Medulla oblongata (tissue), 1 donor: ENCODE results near the gene LRP1.
"Not testable (repeated sequence)": the region's sequence is repeated elsewhere in the genome, so short reads cannot be mapped to it uniquely, and the experiment has no call there.

Experiments
- DNase-seq: peaks from one replicate; pipeline ENCODE4 v3.0.0-alpha.2; 2015; ENCODE audit errors: extremely low spot score

The LRP1 gene

DNA sequence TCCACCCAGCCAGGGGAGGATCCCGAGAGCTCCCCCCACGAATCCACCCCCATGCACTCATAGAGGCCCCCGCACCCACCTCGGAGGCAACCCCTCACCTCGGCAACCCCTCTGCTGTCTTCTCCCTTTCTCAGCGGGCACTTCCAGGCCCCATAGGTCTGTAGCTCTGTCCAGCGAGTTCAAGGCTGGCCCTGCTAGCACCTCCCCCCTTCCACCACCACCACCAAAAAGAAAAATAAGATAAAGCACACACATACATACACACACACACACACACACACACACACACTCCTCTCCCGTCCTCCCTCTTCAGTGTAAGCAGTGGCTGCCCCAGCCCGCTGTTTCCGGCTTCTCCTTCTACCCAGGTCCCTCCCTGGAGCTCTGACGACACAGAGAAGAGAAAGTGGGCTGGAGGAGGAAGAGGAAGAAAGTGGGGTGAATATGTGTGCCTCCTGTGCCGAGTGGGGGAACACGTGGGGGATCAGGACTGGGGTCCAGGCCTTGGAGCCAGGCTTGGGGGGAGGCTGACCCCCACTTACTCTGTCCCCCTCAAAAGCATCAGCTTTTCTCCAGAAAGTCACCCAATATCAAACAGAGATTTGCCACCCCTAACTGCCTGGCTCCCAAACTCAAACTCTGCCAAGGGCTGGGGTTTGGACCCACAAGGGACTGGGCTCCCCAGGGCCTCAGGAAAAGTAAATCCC is 17.1 kb upstream of the LRP1 start, which contains the start of gene STAT6:
Gene STAT6, minus strand, starts transcription at position 332 of the 704 bp plus-strand sequence. CDS start 3,084 bp downstream, outside the sequence.
- peak; percentile 87 for DNase-seq

DNA sequence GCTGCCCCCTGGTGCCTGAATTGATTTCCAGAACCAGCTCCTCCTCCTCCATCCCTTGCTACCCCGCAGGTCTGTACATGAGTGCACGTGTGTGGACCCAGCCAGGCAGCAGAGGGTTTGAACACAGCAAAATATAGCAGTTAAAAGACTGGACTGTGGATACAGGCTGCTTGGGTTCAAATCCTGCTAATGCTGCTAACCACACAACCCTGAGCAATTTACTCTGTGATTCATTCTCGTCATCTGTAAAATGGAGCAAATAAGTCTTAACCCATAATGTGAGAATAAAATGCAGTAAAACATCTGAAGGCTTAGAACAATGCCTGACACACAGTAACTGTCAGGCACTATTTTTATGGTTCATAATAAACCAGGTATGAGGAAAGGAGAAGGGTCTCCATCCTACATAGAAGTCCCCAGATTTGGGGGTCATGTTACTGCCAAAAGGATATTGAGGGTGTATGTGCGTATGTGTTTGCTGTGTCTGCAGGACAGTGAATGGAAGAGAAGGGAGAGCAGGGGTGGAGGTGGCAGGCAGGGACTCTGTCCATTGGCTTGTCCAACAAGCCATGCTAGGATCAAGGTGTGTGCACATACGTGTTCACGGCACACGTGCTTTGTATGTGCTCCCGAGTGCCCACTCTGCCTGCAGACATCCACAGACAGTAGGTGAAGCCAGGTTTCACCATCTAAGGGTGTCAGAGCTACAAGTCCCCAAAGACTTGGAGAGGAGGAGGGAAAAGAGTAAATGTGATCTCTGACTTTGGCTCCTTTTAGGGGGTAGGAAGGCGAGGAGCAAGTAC is 15.6 kb upstream of the LRP1 start:
- DNase-seq, result no peak

DNA sequence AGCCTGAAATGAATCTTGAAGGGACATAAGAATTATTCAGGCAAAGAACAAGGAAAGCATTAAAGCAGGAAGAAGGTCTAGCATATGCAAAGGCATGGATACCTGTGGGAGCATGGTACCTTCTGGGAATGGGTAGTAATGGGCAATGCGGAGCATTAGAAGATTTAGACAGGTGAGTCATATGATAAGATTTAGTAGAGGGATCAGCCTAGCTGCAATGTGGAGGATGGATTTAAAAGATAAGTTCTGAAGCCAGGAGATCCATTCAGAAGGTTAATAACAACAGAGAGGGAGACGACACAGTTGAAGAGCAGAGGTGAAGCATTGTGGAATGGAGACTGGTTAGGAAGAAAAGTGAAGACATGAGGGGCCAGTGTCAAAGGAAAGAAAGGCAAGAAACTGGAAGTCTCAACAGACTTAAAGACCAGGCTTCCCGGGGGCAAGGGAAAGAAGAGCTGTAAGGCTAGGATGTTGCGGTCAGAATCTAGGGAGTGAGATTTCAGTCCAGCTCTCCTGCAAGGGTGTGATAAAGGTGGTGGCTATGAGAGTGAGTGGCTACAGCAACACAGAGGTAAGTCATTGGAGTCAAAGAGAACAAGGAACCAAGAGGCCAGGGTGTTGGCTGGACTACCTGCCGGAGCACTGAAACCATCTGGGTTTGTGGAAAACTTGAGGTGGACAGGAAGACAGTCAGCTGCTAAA is 11.6 kb upstream of the LRP1 start:
- DNase-seq, result no peak

DNA sequence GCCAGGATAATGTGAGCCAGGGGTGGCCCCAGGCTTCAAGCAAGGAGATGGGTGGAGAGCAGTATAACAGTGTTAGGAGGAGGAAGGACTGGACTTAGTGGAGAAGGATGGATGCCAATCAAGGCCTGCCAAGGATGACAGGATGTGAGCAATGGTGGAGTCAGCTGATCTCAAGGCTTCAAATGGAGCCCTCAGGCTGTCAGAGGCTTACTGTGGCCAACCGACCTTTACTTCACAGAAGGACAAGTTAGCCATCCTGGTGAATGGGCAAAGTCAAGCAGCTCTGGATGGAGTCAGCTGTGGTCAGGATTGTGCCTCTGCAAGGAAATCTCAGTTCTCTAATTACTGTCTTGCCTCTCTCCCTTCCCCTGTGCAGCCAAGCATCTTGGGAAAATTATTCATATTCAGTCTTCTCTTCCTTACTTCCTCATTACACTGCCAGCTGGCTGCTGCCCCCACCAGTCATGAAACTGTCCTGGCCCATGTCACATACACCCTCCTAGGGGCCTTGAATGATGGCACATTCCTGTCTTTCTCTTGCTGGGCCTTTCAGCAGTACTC is 9.5 kb upstream of the LRP1 start:
- no peak for DNase-seq

DNA sequence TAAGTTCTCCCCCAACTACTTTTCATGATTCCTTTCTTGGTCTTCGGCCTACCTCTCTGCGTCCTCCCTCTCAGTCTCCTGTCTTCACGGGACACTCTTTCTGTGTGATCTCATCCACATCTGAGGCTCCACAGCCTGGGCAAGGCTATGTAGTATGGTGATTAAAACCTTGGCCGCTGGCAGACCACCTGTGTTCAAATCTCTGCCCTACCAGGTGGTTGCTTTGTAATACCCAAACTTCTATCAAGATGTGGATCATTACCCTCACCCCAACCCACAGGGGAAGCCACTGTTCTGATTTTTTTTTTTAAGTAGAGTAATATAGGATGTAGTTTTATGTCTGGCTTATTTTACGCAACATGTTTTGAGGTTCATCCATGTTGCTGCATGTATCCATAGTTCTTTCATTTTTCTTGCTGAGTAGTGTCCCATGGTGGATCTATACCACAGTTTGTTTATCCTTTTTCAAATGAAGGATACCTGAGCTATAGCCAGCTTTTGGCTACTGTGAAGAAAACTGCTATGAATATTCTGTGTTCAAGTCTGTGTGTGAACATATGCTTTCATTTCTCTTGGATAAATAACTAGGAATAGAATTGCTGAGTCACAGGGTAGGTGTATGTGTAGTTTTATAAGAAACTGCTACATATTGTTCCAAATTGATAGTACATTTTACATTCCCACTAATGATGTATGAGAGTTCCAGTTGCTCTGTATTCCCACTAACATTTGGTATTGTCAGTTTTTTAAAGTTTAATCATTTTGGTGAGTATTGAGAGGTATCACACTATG is 8.8 kb upstream of the LRP1 start:
- DNase-seq, result no peak

DNA sequence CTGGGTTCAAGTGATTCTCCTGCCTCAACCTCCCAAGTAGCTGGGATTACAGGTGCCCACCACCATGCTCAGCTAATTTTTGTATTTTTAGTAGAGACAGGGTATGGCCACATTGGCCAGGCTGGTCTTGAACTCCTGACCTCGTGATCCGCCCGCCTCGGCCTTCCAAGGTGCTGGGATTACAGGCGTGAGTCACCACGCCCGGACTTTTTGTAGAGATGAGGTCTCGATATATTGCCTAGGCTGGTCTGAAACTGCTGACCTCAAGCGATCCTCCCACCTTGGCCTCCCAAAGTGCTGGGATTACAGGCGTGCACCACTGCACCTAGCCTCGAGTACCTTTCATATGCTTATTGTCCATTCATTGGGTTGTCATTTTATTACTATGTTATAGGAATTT is 7.6 kb upstream of the LRP1 start:
- DNase-seq, result not testable (repeated sequence)

DNA sequence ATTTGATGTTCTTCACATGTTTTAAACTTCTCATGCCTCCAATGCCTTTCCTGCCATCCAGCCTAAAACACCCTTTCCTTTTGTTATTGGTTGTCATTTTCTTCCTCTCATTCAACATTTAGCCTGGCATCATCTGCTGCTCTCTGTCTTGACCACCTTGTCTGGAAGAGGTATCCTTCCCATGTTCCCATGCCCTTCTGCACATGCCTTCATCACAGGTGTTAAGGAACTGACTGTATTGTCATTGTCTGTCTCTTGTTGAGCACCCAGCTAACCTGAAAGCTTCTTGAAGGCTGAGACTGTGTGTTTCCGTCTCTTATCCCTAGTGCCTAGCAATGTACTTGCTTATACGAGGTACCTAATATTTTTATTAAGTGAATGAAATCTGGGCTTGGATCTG is 4.5 kb upstream of the LRP1 start:
- no peak for DNase-seq

DNA sequence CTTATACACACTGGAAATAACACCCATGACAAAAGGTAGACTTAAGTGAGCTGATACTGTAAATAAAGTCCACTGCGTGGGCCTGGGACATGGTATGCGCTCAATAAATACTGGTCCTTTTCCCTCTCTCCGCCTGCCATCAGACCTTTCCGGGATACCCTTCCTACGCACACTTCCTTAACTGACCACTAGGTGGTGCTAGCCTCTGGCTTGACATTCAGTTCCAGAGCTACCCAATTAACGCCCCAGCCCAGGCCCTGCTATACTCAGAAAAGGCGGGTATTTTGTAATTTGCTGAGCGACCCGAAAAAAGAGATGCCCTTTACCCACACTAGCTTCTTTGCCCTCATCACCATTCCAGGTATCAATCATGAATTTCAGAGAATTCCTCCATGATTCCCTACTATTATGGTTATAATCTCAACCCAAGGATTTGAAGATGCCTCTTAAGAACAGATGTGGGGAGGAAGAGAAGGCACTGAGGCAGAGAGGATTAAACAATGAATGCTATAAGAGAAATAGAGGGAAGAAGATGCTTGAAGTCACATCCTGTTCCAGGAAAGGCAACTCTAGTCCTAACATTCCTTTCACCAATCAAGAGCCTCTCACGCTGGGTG is 3.9 kb upstream of the LRP1 start:
- DNase-seq, result peak; percentile 90

DNA sequence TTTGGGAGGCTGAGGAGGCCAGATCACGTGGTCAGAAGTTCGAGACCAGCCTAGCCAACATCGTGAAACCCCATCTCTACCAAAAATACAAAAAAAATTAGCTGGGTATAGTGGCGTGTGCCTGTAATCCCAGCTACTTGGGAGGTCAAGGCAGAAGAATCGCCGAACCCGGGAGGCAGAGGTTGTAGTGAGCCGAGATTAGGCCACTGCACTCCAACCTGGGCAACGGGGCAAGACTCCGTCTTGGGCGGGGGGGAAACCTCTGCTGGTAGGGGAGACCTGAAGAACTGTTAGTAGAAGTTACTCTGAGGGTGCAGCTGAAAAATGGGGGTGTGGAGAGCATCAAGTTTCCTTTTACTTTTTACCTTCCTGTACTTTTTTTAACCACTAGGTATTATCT is 2.2 kb upstream of the LRP1 start:
- DNase-seq, result no peak

DNA sequence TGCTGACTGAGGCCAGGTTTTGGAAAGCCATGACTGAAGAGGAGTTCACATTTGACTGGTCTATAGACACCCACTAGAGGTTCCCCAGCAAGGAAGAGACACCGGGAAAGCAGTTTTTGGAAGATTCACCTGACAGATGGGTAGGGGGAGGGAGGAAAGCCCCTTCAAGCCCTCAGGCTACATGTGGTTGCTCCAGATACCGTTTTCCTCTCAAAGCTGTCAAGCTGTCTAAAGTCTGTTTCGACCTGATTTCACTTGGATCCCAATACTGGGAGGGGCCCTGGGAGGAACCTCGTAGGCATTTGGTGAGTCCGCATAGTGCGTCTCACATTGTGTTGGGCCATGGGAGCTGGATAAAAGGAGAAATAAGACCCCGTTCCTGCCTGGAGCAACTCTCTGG is 1.7 kb upstream of the LRP1 start:
- DNase-seq, result no peak

DNA sequence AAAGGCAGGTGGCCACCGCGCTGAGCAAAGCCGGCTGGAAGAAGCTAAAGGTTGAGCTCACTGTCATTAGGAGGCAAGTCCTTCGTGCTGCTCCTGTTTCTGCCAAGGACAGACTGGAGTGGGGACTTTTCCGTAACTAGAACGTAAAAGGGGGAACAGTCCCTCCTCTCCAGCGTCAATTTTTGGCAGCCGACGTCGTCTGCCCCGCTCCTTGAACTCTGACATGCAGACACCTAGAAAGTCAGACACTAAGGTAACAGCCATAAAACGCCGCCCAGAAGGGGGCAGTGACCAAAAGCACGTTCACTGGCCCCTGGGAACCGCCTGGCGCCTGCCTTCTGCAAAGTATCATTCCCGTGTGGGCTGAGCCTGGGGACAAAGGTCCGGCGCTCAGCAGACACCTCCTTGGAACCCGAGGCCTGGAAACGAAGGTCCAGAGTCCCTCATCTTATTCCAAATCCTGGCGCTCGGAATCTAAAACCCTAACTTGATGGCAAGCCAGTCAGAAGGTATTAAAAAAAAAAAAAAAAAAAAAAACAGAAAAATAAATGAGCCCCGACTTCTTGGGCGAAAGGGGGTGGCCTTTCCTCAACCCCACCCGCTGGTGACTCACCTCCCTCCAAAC is 1.1 kb upstream of the LRP1 start:
- peak; percentile 68 for DNase-seq

DNA sequence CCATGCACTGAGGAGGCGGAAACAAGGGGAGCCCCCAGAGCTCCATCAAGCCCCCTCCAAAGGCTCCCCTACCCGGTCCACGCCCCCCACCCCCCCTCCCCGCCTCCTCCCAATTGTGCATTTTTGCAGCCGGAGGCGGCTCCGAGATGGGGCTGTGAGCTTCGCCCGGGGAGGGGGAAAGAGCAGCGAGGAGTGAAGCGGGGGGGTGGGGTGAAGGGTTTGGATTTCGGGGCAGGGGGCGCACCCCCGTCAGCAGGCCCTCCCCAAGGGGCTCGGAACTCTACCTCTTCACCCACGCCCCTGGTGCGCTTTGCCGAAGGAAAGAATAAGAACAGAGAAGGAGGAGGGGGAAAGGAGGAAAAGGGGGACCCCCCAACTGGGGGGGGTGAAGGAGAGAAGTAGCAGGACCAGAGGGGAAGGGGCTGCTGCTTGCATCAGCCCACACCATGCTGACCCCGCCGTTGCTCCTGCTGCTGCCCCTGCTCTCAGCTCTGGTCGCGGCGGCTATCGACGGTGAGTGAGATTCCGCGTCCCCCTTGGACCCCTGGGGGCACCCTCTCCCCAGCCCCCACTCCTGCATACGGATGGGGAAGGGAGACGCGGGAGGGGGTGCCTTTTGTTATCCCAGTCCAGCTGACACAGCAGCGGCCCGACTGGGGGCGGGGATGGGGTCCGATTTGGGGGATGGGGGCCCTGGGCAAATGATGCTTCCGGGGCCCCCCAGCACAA is 400 bp downstream of the LRP1 start:
- no peak for DNase-seq

DNA sequence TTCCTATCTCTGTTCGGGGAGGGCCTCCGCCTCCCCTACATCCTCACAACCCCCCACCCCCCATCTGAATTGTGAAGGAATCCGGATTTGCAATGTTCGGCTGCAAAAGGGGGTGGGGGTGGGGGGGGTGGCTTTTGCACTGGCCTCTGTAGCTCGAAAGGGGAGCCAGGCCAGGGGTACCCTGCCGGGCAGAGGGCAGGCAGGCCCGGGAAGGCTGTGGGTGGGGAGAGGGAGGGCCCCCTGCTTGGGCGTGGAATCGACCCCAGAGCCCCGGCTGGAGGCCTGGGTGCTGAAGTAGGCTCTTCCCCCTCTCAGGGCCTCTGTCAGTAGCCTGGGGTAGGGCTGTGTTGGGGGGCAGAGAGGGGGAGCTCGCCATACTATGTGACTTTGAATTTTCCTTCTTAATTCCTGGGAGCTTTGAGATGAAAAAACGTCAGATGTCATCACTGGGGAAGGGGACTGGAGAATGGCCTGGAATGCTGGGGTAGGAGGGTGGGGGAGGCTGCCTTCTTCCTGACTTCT is 1.1 kb downstream of the LRP1 start:
- DNase-seq, result no peak

DNA sequence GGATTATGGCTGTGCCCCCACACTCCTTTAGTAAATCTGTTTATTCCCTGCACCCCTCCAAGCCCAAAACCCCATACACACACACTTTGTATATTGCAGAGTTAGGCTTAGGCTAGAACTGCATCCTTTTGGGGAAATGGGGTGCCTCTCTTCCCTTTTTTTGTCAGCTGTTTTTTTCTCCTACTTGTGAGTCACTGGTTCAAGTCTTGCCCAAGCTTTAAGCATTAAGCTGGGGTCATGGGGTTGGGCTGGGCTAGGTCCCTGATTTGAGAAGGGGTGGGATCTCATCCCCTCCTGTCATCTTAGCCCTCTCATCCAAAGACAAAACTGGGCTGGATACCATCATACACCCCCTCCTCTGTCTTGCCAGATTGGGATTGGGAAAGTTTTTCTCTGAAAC is 1.6 kb downstream of the LRP1 start:
- DNase-seq, result peak; percentile 41

DNA sequence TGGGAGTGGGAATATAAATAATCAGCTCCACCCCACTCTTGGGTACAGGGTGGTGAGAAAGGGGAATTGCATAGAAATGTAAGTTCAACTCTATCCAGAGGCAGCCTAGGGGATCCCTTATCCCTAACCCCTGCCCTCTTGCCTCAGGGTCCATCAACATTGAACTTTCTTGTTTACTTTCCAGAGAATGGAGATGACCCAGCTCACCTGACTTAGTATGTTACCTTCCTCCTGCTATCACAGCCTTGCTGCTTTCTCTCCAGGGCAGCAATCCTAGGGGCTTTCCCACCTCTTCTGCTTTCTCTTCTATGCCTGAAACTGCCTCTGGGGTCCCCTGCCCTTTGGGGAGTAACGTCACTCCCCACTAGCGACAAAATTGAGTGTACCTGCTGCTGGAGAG is 2.7 kb downstream of the LRP1 start:
- DNase-seq, result no peak

DNA sequence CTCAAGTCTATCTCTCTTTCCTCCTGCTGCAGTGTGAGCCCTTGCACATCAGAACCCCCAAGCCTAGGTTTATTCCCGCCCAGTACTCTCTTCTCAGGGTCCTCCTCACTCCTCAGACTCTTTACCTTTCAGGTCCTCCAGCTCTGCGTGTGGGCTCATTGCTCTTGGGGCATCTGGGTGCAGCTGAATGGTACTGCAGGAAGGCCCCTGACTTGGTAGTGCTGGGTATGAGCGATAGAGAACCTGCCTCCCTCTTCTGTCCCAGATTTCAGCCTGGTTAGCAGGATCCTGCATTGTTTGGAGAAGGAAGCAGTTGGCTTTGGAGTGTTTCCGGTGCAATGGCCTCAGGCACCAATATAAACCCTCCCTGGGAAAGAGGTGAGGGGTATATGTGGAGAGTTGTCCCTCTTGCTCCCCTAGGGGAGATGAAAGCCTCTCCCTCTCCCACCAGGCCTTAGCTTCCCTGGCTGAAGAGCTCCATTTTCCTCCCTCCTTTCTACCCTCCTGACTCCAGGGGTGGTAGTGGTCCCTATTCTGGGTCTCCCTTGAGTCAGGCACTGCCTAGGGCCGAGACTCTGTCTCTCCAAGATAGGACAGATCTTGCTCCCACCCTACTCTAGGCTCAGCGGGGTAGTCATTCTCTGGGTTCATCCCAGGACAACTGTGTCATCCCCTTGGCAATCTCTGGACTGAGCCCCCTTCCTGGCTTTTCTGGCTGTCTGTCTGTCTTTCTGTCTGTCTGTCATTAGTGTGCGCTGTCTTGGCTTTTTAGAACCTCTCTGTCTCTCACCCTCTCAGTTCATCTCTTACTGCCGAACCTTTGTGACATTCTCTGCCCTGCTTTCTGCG is 3.8 kb downstream of the LRP1 start:
- DNase-seq, result no peak

DNA sequence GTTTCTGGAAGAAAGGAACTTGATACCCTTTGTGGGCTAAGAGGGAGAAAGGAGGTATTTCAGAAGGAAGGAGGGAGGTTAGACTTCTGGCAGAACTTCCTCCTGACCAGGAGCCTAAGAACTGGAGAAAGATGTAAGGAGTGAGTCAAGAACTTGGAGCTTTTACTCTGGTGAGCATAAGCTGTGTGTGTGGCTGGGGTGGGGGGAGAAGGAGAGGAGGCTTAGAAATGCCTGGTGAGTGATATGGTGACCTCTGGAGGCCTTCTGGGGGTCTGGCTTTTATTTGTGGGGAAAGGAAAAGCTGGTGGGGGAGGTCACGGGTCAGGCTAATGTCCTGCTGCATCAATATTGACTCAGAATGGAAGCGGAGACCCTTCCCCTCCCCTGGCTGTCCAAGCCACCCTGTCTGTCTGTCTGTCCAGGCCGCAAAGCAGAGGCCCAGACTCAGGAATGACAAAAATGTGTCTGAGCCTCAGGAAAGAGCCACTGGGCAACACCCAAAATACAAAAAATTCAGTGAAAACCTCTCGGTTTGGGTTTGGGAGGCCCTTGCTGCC is 4.8 kb downstream of the LRP1 start:
- DNase-seq, result no peak

DNA sequence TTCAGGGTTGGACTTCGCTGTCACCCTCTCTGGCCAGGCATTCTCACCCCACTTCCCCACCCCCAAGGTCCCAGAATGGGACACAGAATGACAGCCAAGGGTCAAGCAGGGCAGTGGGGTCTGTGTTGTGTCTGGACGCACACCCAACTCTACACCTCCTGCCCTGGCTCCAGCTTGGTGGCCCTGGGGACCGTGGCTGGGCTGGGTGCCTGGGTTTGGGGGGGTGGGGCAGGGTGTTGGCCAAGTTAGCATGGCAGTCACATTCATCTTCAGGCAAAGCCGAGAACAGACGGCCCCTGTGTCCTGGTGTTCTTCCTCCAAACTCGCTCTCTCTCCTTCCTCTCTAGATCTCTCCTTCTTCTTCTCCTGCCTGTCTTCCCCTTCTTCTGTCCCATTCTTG is 5.6 kb downstream of the LRP1 start:
- no peak for DNase-seq
